ENCODE measurements around the gene GPR62.

Gene GPR62

DNA sequence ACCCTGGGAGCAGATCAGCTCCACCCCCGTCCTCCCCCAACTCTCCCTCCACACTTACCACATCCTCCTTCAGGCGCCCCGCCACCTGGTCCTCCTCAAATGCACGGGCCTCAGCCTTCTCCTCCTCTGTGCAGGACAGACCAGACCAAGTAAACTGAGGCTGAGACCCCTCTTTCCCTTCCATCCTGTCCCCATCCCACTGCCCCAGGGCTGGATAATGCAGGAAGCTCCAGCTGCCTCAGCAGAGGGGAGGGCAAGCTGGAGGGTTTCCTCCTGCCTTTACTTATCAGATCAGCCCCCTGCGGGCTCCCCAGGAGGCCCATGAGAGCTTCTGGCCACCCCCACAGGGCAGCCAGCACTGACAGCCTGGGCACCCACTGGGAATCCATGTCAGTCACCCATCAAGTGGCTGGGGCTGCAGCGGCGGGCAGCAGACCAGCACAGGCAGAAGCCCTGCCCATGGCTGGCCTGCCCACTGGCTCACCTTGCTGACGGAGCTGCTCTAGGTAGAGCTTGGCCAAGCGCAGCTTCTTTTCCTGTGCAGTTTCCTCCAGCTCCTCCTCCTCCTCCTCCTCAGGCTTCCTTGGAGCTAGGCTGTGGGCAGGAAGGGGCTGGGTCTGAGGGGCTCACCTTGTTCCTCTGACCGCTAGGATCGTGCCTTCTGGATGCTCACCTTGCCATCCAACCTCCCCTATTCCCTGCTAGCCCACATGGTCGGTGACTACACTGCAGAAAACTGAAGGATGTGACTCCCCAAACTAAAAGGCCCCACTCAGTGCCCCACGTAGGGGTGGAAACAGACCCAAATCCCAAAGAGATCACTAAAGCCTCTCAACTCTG lies 17.4 kb upstream of the GPR62 start:
- no peak for DNase-seq

GRCh38 chr3:51938780-51939425 lies 16.3 kb upstream of the GPR62 start:
- DNase-seq, result no peak

DNA sequence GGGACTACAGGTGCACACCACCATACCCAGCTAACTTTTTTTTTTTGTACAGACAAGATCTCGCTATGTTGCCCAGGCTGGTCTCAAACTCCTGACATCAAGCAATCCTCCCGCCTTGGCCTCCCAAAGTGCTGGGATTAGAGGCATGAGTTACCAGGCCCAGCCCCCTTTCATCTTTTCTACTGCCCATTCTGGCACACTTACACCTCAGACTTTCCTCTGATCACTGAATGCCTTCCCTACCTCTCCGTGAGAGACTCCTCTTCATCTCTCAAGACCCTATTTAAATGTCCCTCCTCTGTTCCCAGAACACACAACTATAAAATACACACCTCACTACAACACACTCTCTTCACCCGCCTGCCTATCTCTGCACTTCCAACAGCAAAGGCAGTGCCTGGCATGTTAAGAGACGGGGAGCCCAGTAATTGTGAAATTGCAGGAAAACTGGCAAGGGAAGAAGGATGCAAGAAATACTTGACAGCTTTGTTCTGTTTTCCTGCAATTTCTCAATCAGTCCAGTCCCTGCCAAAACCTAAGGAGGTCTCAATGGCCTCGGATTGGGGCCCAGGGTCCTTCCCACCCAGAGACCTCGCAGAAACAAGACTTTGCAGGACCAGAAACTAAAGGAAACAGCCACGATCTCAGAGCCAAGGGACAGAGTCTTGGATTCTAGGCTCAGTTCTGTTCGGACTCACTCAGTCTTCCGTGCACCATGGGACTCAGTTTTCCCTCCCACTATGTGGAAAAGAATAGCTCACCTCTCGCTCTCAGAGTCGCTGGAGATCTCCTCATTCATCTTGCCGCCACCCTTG lies 14.3 kb upstream of the GPR62 start:
- DNase-seq, result no peak

DNA sequence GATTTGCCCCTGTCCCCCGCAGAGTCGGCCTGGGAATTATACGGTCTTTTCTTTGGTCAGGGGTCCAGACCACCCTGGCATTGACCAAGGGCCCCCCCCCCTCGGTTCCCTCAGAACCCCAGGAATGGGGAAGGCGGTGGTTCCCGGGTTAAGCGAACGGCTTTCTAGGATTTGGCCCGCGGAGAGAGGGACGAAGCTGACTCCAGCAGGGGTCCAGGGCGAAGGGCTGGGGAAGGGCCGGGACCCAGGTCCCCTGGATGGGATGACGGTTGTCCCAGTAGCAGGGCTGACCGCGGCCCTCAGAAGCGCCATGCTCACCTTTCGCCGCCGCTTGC lies 13.8 kb upstream of the GPR62 start:
- DNase-seq, result no peak

- DNase-seq, result peak; percentile 95
Observed at GRCh38 chr3:51941798-51942602, 13.2 kb upstream of the GPR62 start, which contains the start of the genes PARP3 and RRP9. Gene PARP3 (plus strand): TSS chr3:51942363. CDS start chr3:51943356, 993 bp downstream. Gene RRP9 (minus strand): TSS chr3:51941904. CDS start chr3:51941867, 37 bp downstream.

GRCh38 chr3:51942603-51943450 lies 12.4 kb upstream of the GPR62 start:
- DNase-seq, result no peak

DNA sequence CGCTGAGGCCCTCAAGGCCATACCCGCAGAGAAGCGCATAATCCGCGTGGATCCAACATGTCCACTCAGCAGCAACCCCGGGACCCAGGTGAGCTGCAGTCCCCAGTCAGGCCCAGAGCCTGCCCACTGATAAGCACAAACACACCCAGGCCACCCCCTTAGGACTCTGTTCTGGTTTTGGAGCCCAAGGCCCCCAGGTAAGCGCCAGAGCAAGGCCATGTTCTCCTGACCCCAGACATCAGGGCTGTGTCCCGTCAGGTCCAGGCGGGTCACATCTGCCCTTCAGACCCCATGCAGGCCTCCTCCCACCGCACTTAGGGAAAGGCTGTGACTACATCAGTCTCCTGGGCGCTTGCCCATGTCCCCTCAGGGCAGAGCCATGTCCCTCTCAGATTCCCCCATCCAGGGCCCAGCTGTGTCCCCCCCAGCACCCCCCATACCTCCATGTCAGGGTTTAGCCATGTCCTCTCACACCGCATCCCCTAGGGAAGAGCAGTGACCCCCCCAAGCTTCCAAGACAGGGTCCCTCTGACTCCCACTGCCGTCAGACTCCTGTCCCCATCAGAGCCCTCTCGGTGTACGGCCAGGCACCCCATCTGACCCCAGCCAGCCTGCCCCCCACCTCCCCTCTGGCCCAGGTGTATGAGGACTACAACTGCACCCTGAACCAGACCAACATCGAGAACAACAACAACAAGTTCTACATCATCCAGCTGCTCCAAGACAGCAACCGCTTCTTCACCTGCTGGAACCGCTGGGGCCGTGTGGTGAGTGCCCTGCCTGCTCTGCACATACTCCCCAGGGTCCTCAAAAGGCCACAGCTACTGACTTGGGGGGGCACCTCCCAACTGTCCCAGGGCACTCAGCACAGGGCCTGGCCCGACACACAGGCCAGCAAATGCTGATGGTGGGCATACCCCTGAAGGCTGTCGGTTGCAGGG lies 11.5 kb upstream of the GPR62 start:
- DNase-seq, result no peak

GRCh38 chr3:51944451-51945021 lies 10.6 kb upstream of the GPR62 start:
- DNase-seq, result no peak

GRCh38 chr3:51945031-51945840 lies 9.9 kb upstream of the GPR62 start:
- no peak for DNase-seq

DNA sequence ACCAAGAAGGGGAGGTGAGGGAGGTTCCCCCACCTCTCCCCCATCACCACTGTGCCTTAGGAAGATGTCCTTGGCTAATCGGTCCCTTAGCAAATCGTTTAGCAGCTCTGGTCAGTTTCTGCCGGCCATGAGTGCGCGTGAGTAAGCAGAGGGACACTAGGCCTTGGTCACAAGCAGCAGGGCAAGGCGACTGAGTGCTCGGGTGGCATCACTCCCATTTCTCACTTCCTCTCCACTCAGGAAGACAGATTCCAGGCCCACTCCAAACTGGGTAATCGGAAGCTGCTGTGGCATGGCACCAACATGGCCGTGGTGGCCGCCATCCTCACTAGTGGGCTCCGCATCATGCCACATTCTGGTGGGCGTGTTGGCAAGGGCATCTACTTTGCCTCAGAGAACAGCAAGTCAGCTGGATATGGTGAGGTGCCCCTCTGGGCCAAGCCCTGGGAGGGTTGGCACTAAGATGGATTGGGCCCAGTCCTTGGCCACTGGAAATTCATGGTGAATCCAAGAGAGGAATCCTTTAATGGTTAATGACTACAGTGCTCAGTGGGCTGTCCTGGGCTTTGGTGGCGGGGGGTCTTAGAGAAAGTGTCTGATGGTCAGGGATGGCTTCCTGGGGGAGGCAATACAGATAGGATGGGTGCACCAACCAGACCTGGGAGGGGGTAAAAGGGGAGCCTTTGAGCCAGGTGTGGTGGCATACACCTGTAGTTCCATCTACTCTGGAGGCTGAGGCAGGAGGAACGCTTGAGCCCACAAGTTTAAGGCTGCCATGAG lies 9.1 kb upstream of the GPR62 start:
- DNase-seq, result no peak

- no peak for DNase-seq
Observed at GRCh38 chr3:51946796-51947195, 8.4 kb upstream of the GPR62 start.

DNA sequence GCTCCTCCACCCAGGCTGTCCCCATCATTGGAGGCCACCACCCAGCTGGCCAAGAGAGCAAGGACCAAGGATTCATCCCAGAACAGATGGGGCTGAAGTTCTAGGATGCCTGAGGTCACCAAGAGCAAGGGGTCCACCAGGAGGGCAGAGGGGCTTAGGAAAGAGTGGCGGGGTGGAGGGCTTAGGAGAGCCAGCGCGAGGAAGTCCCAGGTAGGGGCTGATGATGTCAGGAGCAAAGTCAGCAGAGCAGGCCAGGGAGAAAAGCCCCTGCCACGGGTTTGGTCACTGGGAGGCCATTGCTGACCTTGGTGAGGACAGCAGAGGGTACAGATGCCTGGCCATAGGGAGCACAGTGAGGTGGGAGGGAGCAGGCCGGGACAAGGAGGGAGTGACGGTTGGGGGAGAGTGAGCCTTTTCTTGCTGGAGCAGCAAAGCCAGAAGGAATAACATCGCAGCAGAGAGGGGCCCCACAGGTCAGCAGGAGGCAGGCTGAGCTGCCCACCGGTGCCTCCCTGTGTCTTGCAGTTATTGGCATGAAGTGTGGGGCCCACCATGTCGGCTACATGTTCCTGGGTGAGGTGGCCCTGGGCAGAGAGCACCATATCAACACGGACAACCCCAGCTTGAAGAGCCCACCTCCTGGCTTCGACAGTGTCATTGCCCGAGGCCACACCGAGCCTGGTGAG lies 7.8 kb upstream of the GPR62 start:
- no peak for DNase-seq

DNA sequence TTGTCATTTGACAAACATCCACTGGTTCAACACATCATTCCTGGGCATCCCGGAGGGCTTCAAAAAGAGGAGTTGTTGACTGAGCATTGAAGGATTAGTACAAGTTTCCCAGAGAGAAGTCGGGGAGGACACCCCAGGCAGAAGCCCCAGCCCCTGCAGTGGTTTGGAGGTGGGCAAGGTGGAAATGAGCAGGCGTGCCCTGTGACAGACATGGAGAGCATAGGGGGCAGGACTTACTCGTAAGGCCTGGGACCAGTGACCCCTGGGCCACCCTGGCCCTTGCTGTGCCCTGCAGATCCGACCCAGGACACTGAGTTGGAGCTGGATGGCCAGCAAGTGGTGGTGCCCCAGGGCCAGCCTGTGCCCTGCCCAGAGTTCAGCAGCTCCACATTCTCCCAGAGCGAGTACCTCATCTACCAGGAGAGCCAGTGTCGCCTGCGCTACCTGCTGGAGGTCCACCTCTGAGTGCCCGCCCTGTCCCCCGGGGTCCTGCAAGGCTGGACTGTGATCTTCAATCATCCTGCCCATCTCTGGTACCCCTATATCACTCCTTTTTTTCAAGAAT lies 7.1 kb upstream of the GPR62 start:
- no peak for DNase-seq

- DNase-seq, result no peak
Observed at GRCh38 chr3:51949121-51949520, 6.1 kb upstream of the GPR62 start.

- DNase-seq, result no peak
Observed at GRCh38 chr3:51950899-51951298, 4.3 kb upstream of the GPR62 start.

DNA sequence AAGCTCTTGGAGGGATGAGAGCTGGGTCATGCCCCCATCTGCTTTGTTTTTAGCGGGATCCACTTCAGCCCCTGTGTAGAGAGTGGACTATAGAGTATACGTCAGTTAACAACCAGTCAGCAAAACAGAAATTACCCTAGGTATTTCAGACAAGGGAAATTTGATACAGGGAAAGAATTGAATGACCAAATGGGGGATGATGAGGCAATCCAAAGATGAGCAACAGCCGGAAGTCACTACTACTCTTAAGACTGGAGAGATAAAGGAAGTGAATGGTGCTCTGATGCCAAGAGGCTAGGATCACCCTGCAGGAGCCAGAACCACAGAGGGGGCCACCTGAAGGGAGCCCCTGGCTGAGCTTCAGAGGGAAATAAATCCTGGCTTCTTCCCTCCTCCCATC lies 1.7 kb upstream of the GPR62 start:
- DNase-seq, result no peak

- DNase-seq, result no peak
Observed at GRCh38 chr3:51954105-51954504, 1.1 kb upstream of the GPR62 start.

Data from right kidney (tissue), 1 donor.